Effector memory CD8-positive, alpha-beta T cell (primary cell): ENCODE measurements around the gene COL6A2.
"Not testable (repeated sequence)": the region's sequence is repeated elsewhere in the genome, so short reads cannot be mapped to it uniquely, and the experiment has no call there.

Experiments
- ATAC-seq: fragments of 150-1000 bp; cut with Tn5 transposase; replicated peaks from 2 replicates; pipeline ENCODE4 v1.10.0; 2021; ENCODE audit warnings: mild to moderate bottlenecking, moderate library complexity
- DNase-seq, 3 experiments: peaks; one replicate each; pipeline ENCODE4 v3.0.0; 2021
- H3K27ac Mint-ChIP-seq, 2 donors: one replicate each; pipeline ENCODE4 v1.8.0; 2022; ENCODE audit warnings: mild to moderate bottlenecking in 2 of 2, mixed read lengths in 2 of 2, moderate library complexity in 2 of 2
- H3K27me3 Mint-ChIP-seq, 2 donors: one replicate each; pipeline ENCODE4 v1.8.0; 2022; ENCODE audit warnings: mixed read lengths in 2 of 2
- H3K36me3 Mint-ChIP-seq: one replicate; pipeline ENCODE4 v1.8.0; 2022; ENCODE audit warnings: mild to moderate bottlenecking, moderate library complexity, mixed read lengths; ENCODE audit not compliant: insufficient read depth
- H3K4me1 Mint-ChIP-seq, 2 donors: one replicate each; pipeline ENCODE4 v1.8.0; 2022; ENCODE audit warnings: low read depth in 2 of 2, mixed read lengths in 2 of 2
- H3K4me3 Mint-ChIP-seq, 2 donors: one replicate each; pipeline ENCODE4 v1.8.0; 2022; ENCODE audit warnings: mild to moderate bottlenecking in 2 of 2, mixed read lengths in 2 of 2, moderate library complexity in 2 of 2
- H3K9me3 Mint-ChIP-seq, 2 donors: one replicate each; pipeline ENCODE4 v1.8.0; 2022; ENCODE audit warnings: mixed read lengths in 2 of 2

Gene COL6A2

GRCh38 chr21:46140352-46141003 lies 42.6 kb downstream of the COL6A2 start:
- H3K4me3 Mint-ChIP-seq, ATAC-seq, H3K36me3 Mint-ChIP-seq, H3K4me1 Mint-ChIP-seq, H3K9me3 Mint-ChIP-seq, DNase-seq: not testable (repeated sequence)
- peaks cover 13 to 44% of the 10 kb centered on the region in 2 donors for H3K27me3 Mint-ChIP-seq
- H3K27ac Mint-ChIP-seq: peak overlapping the region in 1 of 2 donors; percentile 81

DNA sequence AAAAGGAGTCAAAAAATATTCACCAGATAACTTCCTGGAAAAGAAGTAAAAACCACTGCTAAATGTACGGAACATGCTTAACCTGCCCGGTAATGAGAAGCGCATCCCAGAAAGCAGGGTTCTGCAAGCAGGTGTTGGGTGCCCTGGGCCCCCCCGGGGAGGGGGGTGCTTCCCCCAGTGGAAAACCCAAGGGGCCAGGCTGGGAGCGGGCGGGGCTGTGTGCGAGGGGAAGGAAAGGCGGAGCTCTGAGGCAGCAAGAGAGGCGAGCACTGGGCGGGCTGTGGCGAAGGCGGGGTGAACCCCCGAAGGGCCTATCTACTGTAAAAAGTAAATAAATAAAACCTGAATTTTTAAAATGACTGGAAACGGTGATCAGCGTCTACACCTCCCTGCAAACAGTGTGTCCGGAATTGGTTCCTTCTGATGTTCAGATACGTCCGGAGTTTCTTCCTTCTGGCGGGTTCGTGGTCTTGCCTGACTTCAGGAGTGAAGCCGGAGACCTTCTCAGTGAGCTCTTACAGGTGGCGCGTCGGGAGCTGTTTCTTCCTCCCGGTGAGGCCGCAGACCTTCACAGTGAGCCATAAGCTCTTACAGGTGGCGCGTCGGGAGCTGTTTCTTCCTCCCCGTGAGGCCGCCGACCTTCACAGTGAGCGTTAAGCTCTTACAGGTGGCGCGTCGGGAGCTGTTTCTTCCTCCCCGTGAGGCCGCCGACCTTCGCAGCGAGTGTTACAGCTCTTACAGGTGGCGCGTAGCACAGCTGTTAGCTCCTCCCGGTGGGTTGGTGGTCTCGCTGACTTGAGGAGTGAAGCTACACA lies 44.1 kb downstream of the COL6A2 start:
- no peak for DNase-seq
- Mint-ChIP-seq H3K27ac (no peak overlapping the region), H3K27me3 (peaks cover 8 to 35% of the 10 kb centered on the region in 2 donors), H3K36me3 (no peaks in the 10 kb centered on the region), H3K4me1 (peaks cover 7 to 8% of the 10 kb centered on the region in 2 donors), H3K9me3 (no peaks in the 10 kb centered on the region), H3K4me3 (no peak overlapping the region)
- no peak for ATAC-seq

DNA sequence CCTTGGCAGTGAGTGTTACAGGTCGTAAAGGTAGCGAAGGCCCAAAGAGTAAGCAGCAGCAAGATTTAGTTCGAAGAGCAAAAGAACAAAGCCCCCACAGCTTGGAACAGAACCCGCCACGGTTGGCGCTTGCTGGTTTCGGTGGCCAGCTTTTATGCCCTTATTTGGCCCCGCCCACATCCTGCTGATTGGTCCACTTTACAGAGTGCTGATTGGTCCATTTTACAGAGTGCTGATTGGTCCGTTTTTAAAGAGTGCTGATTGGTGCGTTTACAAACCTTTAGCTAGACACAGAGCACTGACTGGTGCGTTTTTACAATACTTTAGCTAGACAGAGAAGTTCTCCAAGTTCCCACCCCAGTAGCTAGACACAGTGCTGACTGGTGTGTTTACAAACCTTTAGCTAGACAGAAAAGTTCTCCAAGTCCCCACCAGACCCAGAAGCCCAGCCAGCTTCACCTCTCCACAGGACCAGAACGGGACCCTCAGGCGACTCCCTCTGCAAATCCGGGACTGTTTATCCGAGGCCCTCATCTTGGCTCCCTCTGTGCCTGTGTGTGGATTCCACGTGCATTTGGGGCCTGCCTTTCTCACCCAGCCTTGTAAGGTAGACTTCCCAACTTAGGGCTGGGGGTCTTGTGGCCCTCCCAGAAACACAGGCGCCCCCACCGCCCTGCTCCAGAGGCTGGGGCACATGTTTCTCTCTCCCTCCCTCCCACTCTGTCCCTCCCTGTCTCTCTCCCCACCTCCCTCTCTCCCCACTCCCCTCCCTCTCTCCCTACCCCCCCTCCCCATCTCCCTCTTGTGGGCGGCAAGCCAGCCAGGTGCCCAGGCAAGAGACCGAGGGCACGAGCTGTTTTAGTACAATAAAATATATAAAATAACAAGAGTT lies 44.9 kb downstream of the COL6A2 start:
- Mint-ChIP-seq H3K27me3 (peaks cover 8 to 26% of the 10 kb centered on the region in 2 donors), H3K9me3 (no peaks in the 10 kb centered on the region), H3K27ac (peak overlapping the region in 1 of 2 donors; percentile 87), H3K4me3 (no peak overlapping the region), H3K4me1 (peaks cover 7 to 8% of the 10 kb centered on the region in 2 donors), H3K36me3 (no peaks in the 10 kb centered on the region)
- ATAC-seq (no peak), DNase-seq (no peak)

DNA sequence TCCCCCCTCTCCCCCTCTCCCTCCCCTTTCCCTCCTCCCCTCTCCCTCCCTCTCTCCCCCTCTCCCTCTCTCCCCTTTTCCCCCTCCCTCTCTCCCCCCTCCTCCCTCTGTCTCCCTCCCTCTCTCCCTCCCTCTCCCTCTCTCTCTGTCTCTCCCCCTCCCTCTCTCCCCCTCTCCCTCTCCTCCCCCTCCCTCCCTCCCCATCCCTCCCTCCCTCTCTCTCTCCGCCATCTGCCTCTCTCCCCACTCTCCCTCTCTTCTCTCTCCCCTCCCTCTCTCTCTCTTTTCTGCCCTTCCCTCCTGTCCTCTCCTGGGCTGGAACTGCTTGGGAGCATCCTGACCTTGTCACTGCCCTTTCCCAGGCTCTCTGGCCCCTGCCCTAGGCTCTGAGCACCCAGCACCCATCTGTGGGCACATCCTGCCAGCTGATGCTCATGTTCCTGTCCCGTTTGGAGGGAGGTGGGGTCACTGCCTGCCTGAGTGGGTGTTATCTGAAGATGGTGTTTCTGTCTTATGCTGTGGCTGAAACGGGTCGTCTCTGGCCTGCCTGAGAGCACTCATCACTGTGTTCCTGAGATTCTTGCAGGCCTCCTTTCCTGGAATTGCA lies 46.7 kb downstream of the COL6A2 start:
- DNase-seq: no peak
- no peak for ATAC-seq
- Mint-ChIP-seq H3K9me3 (no peaks in the 10 kb centered on the region), H3K4me3 (peak overlapping the region; percentile 85), H3K27me3 (peaks cover 8 to 15% of the 10 kb centered on the region in 2 donors), H3K36me3 (no peaks in the 10 kb centered on the region), H3K27ac (peak overlapping the region; percentile 87 to 95), H3K4me1 (peaks cover 7 to 8% of the 10 kb centered on the region in 2 donors)

DNA sequence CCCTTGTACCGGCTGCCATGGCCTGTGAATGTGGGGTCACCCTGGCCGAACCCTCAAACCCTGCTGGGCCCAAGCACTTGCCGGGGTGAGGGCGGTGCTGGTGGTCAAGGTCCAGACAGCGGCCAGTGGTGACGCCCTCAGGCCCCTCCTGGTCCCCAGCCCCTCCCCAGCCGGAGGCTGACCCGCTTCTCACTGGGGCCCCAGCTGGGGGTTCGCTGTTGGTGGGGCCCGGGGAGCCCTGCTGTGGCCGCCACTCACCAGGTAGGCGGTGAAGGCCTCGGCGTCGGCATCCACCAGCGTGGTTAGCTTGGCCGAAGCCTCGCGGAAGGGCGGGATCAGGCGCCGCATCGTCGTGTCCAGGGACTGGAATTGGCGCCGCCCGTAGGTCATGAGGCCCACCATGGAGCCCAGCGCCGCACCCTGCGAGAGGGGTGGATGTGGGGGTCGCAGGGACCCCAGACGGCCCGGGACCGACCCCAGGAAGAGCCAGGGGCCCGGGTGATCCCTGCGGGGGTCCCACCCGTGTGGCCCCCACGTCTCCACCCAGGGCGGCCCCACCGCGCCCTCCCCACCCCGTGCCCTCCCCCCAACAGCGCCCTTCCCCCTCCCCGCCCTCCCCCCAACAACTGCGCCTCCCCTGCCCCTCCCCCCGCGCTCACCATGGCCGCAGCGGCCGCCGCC lies 47.4 kb downstream of the COL6A2 start:
- ATAC-seq (no peak), DNase-seq (no peak)
- Mint-ChIP-seq H3K9me3 (no peaks in the 10 kb centered on the region), H3K4me1 (peaks cover 7 to 8% of the 10 kb centered on the region in 2 donors), H3K27ac (peak overlapping the region; percentile 87 to 95), H3K27me3 (peaks cover 3 to 8% of the 10 kb centered on the region in 2 donors), H3K4me3 (no peak overlapping the region), H3K36me3 (no peaks in the 10 kb centered on the region)

DNA sequence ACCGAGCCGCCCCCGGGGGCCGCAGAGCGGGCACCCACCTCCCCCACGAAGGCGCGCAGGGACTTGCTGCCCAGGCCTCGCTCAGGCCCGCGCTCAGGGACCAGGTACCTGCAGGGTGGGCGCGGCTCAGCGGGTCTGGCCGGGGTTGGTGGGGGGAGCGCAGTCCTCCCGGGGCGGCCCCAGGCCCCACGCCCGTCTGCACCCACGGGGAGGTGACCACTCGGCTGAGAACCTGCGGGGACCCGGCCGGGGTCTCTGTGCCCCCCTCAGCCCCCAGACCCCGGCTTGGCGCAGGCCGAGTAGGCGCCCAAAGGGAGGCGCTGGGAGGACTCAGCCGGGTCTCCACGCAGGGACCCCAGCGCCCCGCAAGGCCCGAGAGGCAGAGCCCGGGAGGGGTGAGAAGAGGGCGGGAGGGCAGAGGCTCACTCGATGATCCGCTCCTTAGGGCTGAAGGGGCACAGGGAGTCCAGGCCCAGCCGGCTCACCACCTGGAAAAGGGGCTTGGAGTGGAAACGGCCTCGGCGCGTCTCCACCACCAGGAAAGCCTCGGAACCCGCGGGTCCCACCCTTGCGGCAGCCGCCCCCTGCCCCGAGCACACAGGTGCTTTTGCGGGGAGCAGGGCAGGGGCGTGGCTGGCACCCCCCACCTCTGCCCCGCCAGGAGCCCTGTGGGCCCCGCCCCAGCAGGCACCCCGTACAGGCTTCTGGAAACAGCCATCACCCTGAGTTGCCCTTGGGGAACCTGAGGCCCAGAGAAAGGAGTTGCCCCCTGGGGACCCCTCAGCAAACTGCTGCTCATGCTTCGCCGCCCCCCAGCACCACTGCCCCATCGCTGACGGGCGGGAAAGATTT lies 48.2 kb downstream of the COL6A2 start:
- Mint-ChIP-seq H3K36me3 (no peaks in the 10 kb centered on the region), H3K4me3 (no peak overlapping the region), H3K4me1 (peaks cover 7 to 8% of the 10 kb centered on the region in 2 donors), H3K27ac (no peak overlapping the region), H3K9me3 (no peaks in the 10 kb centered on the region), H3K27me3 (peaks cover 0 to under 1% of the 10 kb centered on the region in 2 donors)
- DNase-seq (no peak), ATAC-seq (no peak)

- Mint-ChIP-seq H3K36me3 (no peaks in the 10 kb centered on the region), H3K9me3 (no peaks in the 10 kb centered on the region), H3K27ac (no peak overlapping the region), H3K27me3 (no peaks in the 10 kb centered on the region), H3K4me1 (peaks cover 6 to 8% of the 10 kb centered on the region in 2 donors), H3K4me3 (no peak overlapping the region)
- no peak for DNase-seq
- ATAC-seq: no peak
These were observed 48.9 kb downstream of the COL6A2 start for GRCh38 chr21:46146856-46147255.

GRCh38 chr21:46147429-46147828 lies 49.5 kb downstream of the COL6A2 start:
- not testable (repeated sequence) for H3K27me3 Mint-ChIP-seq, H3K9me3 Mint-ChIP-seq, H3K27ac Mint-ChIP-seq, H3K36me3 Mint-ChIP-seq, H3K4me3 Mint-ChIP-seq, H3K4me1 Mint-ChIP-seq, ATAC-seq
- peak in 2 of 3 experiments; percentile 15 to 38 for DNase-seq

DNA sequence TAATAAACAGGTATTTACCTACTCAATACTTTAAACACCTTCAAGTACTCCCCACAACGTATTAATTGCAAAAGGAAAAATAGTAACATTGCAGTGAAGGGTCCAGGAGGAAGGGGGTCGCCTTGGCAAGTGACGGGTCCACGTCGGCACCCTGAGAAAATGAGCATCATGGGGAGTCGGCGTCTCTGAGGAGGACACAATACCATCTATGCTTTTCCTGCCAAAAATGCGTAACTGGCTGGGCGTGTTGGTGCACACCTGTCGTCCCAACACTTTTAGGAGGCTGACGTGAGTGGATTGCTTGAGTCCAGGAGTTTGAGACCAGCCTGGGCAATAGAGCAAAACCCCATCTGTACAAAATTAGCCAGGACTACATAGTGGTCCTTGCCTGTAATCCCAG lies 50.2 kb downstream of the COL6A2 start:
- Mint-ChIP-seq H3K4me1 (peaks cover 7 to 8% of the 10 kb centered on the region in 2 donors), H3K36me3 (no peaks in the 10 kb centered on the region), H3K9me3 (no peaks in the 10 kb centered on the region), H3K27ac (no peak overlapping the region), H3K27me3 (no peaks in the 10 kb centered on the region), H3K4me3 (no peak overlapping the region)
- ATAC-seq: no peak
- DNase-seq: no peak

DNA sequence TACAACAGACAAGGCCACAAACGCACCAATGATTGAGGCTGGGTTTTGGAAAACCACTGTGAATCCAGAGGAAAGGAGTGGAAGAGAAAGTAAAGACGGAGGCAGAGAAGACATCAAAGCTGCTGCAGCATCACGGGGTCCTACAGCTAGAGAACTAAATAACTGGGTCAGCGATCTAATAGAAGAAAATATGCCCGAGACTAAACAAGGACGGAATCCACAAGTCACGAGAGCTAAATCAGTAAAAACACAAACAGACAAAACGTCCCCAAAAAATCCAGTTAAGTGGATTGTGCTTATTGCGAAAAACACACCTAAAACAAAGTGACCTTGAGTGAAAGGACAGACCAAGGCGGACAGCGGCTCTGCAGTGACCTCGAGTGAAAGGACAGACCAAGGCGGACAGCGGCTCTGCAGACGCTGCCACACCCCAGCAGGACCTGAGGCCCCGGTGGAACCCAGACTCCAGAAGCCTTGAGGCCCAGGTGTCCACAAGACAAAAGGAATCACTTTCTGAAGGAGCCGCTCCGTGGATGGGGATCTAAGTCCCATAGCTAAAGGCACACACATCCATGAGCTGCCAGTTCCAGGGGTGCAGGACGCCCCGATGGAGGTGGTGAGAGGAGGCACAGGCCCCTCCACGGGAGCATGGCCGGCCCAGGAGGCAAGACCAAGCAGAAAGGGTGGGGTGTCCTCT lies 51.4 kb downstream of the COL6A2 start:
- Mint-ChIP-seq H3K9me3 (no peaks in the 10 kb centered on the region), H3K4me3 (no peak overlapping the region), H3K27ac (no peak overlapping the region), H3K36me3 (no peaks in the 10 kb centered on the region), H3K4me1 (peaks cover 0 to 5% of the 10 kb centered on the region in 2 donors), H3K27me3 (no peaks in the 10 kb centered on the region)
- ATAC-seq: no peak
- DNase-seq: no peak

GRCh38 chr21:46150073-46150472 lies 52.2 kb downstream of the COL6A2 start:
- H3K27ac Mint-ChIP-seq: no peak overlapping the region
- DNase-seq: no peak
- H3K9me3 Mint-ChIP-seq: no peaks in the 10 kb centered on the region
- H3K36me3 Mint-ChIP-seq: no peaks in the 10 kb centered on the region
- H3K4me1 Mint-ChIP-seq: peaks cover 0 to 1% of the 10 kb centered on the region in 2 donors
- H3K27me3 Mint-ChIP-seq: no peaks in the 10 kb centered on the region
- no peak overlapping the region for H3K4me3 Mint-ChIP-seq
- no peak for ATAC-seq
